GM04504 (cell line): Measurements from ENCODE around the gene CAPN15.
"Not testable (repeated sequence)": the region's sequence is repeated elsewhere in the genome, so short reads cannot be mapped to it uniquely, and the experiment has no call there.

Experiments used
- DNase-seq: peaks from one replicate; pipeline ENCODE4 v3.0.0-alpha.2; 2012; ENCODE audit warnings: low read depth

The CAPN15 gene

DNA sequence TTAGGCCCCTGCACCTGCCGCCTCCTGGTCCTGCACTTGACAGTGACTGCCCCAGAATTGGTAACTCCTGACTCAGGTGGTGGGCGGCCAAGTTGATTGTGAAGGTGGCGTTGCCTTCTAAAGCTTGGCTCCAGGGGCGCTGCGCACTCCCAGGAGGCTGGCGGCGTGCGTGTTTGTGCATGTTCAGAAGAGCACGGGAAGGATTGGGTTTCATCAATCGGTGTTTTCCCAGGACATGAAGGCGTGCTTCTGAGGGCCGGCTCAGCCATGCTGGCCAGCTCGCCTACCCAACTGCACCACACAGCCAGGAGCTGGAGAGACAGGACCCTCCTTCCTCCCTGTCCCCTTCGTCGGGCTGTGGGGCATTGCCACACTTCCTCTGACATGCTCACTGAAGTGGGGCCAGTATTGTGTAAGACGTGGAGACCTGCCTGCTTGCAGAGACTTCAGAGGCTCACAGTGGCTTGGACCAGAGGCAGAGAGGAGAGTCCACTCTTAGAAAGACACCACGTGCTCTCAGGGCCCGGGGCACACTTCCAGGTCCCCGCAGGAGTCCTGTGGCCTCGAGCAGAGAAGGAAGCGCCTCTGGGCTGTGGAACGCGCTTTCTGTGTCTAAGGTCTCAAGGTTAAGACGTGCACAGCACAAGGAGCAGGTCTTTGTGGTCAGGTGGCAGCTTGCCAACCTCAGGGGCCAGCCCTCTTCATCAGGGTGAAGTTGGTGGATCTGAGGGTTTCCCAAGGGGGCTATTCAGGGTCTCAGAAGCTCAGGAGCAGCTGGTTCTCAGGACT lies 65.2 kb downstream of the CAPN15 start:
- no peak for DNase-seq

DNA sequence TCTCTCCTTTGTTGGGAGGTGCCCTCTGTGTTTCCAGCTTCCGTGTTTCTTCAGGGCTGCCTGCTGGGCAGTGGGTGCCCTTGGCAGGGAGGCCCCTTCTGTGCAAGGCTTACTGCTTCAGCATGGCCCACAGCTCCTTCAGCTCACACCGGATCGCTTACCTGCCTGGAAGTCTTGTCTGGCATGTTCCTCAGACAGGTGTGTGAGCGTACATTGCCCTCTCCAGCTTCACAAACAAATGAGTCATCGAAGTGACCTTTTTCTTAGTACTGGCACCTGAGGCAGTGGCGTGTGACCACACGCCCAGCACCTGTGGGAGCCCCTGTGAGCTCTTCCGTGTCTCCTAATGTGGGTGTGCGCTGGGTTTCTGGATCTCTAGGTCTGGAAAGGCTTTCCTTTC lies 65.9 kb downstream of the CAPN15 start:
- no peak for DNase-seq

DNA sequence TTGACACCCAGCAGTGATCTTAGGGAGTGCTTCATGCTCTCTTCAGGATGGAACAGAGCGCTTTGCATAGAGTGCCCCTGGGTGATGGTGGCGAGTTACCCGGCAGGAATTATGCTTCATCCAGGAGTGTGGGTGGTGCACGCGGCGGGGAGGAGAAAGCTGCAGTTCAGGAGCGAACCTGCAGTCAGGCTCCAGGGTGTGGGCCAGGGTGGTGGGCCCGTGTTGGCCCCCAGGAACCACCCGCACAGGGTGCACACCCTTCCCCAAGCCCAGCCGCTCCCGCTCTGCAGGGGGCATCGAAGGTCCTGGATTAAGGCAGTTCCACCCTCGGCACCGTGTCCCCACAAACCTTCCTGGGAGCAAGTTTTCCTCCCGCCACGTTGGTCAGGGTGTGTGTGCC lies 66.3 kb downstream of the CAPN15 start:
- DNase-seq = no peak

DNA sequence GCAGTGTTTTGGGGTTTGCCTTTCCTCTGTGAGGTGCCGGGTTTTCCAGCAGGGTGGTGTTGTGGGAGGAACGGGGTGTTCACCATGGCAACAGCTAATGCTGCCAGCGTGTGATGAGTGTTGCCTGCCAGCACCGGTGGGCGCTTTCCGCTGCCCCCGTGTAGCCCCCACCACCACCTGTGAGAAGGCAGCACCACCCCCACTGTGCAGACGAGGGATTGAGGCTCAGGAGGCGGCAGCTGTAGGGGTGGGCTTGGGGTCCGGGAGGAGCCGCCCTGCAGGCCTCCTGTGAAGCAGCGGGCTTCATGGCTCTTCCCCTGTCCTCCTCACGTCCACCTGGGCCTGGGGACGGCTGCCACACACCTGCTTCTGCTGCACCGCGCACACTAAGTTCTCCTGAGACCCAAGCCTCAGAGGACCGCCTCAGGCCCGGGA lies 67.6 kb downstream of the CAPN15 start:
- DNase-seq = no peak

DNA sequence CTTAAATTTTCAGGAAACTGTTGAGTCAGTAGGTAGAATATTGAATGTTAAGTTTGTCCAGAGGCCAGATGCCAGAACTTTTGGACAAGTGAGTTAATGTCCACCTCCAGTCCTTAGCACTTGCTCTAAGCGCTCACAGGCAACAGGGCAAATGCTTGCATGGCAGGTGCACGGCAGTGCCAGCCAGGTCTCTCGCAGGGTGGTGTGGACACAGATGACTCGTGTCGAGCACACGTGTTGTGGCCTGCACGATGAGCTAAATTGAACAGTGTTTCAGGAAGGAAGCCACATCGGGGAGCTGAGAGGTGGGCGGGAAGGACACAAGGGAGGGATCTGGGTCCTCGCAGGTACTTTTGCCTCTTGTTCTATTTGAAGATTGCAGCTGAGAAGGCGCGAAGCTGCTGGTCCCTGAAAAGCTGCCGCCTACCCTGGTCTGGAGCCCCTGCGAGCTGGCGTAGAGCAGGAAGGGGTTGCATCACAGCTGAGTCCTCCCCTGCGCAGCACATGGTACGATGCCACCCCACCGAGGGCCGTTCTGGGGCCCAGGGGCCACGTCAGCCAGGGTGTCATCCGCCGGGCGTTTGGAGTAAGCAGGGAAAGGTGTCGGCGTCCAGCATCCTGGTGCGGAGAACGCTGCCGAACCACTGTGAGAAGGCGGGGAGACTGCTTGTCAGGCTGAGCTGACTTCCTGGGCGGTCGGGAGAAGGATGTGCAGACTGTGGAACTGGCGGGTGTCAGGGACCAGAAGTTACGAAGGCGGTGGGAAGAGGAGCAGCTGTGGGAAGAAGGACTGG lies 68.6 kb downstream of the CAPN15 start:
- DNase-seq = no peak

DNA sequence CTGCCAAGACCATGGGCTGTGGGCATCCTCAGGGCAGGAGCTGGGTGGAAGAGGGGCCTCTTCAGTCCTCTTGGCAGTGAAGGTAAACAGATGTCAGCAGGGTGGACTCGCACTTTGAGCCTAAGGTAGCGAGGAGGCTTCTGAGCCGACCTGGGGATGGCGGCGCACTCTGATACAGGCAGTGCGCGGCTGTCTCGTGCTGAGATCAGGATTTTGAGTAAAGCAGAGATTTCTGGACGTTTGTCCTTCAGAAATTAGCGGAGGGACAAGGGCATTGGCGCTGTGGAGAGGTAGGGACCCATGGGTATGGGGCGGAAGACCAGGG lies 69.2 kb downstream of the CAPN15 start:
- no peak for DNase-seq

DNA sequence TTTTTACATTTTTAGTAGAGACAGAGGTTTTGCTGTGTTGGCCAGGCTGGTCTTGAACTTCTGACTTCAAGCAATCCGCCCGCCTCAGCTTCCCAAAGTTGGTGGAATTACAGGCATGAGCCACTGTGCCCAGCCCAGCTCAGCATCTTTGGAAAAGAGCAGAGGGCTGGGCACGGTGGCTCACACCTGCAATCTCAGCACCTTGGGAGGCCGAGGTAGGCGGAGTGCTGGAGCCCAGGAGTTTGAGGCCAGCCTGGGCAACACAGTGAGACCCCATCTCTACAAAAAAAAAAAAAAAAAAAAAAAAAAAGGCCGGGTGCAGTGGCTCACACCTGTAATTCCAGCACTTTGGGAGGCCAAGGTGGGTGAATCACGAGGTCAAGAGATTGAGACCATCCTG lies 70.1 kb downstream of the CAPN15 start:
- DNase-seq = not testable (repeated sequence)

DNA sequence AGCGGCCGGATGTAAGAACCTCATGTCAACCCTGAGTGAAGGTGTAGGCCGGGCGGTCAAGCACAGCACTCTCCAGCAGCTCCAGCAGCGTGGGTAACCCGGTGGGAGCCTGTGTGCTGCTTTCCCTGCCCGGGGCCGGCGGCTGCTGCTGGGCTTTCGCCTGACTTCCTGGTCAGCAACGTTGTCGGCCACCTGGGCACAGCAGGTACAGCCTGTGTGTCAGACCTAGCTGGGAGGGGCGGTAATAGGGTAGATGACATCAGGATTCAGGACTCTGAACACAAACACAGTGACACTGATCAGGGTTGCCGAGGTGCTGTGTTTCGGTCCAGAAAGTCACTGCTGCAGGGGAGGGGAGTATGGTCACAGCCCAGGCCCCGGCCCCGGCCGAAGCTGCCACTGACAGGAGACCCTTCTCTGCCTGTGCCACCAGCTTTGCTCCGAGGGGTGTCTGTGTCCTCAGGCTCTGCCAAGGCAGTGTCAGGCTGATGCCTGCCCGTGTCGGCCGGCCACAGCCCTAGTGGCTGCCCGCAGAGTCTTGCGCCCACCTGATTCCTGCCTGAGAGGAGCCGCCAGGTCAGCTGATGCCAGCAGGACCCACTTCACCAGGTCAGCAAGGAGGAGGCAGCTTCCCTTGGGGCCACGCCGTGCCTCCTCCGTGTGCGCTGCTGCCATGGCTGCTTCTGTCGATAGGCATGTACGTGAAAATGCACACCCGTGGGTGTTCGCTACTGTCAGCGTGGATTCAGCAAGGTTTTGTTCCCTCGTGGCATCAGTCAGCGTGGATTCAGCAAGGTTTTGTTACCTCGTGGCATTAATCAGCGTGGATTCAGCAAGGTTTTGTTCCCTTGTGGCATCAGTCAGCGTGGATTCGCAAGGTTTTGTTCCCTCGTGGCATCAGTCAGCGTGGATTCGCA lies 71.6 kb downstream of the CAPN15 start:
- DNase-seq = no peak

DNA sequence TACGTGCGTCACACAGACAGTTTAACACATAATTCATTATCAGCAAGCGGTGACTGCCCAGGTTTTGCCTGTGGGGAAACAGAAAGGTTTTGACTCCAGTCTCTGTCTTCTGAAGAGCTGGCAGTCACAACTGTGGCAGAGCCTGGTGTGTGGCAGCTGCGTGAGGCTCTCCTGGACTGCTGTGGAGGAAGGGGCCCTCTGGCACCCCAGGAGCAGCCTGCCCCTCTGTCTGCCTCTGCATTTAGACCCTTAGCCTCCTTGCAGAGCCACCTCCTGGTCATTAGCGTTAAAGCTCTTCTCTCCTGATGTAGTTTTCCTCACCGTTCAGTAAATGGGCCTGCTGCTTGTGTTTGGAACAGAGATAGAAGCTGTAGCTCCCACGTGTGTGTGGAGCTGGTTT lies 73.3 kb downstream of the CAPN15 start:
- no peak for DNase-seq

DNA sequence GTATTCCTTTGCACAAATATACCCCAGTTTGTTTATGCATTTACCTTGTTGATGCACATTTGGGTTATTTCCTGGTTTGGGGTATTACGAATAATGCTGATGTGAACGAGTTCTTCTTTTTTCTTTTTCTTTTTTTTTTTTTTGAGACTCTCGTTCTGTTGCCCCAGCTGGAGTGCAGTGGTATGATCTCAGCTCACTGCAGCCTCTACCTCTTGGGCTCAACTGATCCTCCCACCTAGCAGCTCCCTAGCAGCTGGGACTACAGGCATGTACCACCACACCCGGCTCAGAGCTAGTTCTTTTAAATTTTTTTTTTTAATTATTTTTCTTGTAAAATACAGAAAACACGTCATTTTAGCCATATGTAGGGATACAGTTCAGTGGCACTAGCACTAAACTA lies 76.4 kb downstream of the CAPN15 start:
- no peak for DNase-seq
